ENCODE measurements around the gene ARHGEF3. TPM values are rescaled to one million over a fixed set of nuclear protein-coding genes. Genes with fewer than 3 reads are reported as not detected.

The ARHGEF3 gene
- total RNA-seq, 1 donor from 2014 or later, result 10.8 TPM

GRCh38 chr3:56796996-56797395, 4.8 kb downstream of the ARHGEF3 start:
- Mint-ChIP-seq H3K36me3 (ENCODE audit: unreplicated experiment) (no peaks in the 10 kb centered on the region), H3K27ac (ENCODE audit: unreplicated experiment) (no peak overlapping the region), H3K27me3 (ENCODE audit: unreplicated experiment) (peaks cover 1% of the 10 kb centered on the region), H3K9me3 (ENCODE audit: unreplicated experiment) (no peaks in the 10 kb centered on the region), H3K4me1 (ENCODE audit: low read depth, unreplicated experiment) (peaks cover 10% of the 10 kb centered on the region), H3K4me3 (ENCODE audit: unreplicated experiment) (no peak overlapping the region)
- DNase-seq, result no peak
- TF ChIP-seq, protein P1, sequence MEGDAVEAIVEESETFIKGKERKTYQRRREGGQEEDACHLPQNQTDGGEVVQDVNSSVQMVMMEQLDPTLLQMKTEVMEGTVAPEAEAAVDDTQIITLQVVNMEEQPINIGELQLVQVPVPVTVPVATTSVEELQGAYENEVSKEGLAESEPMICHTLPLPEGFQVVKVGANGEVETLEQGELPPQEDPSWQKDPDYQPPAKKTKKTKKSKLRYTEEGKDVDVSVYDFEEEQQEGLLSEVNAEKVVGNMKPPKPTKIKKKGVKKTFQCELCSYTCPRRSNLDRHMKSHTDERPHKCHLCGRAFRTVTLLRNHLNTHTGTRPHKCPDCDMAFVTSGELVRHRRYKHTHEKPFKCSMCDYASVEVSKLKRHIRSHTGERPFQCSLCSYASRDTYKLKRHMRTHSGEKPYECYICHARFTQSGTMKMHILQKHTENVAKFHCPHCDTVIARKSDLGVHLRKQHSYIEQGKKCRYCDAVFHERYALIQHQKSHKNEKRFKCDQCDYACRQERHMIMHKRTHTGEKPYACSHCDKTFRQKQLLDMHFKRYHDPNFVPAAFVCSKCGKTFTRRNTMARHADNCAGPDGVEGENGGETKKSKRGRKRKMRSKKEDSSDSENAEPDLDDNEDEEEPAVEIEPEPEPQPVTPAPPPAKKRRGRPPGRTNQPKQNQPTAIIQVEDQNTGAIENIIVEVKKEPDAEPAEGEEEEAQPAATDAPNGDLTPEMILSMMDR (IDR thresholded peaks at IDR 0.05; ENCODE audit: partially characterized antibody, unreplicated experiment), result no peak

GRCh38 chr3:56796202-56796601, 5.5 kb downstream of the ARHGEF3 start:
- DNase-seq, result no peak
- TF ChIP-seq, protein P1 (IDR thresholded peaks at IDR 0.05; ENCODE audit: partially characterized antibody, unreplicated experiment), result no peak
- H3K36me3 Mint-ChIP-seq (ENCODE audit: unreplicated experiment), result no peaks in the 10 kb centered on the region
- peaks cover 10% of the 10 kb centered on the region for H3K4me1 Mint-ChIP-seq (ENCODE audit: low read depth, unreplicated experiment)
- no peak overlapping the region for H3K4me3 Mint-ChIP-seq (ENCODE audit: unreplicated experiment)
- no peak overlapping the region for H3K27ac Mint-ChIP-seq (ENCODE audit: unreplicated experiment)
- H3K9me3 Mint-ChIP-seq (ENCODE audit: unreplicated experiment), result no peaks in the 10 kb centered on the region
- no peaks in the 10 kb centered on the region for H3K27me3 Mint-ChIP-seq (ENCODE audit: unreplicated experiment)

GRCh38 chr3:56795829-56796185, 5.9 kb downstream of the ARHGEF3 start:
- H3K4me1 Mint-ChIP-seq (ENCODE audit: low read depth, unreplicated experiment), result peaks cover 10% of the 10 kb centered on the region
- TF ChIP-seq, protein P1 (IDR thresholded peaks at IDR 0.05; ENCODE audit: partially characterized antibody, unreplicated experiment), result no peak
- no peak for DNase-seq
- no peak overlapping the region for H3K27ac Mint-ChIP-seq (ENCODE audit: unreplicated experiment)
- no peak overlapping the region for H3K4me3 Mint-ChIP-seq (ENCODE audit: unreplicated experiment)
- H3K36me3 Mint-ChIP-seq (ENCODE audit: unreplicated experiment), result no peaks in the 10 kb centered on the region
- H3K27me3 Mint-ChIP-seq (ENCODE audit: unreplicated experiment), result no peaks in the 10 kb centered on the region
- no peaks in the 10 kb centered on the region for H3K9me3 Mint-ChIP-seq (ENCODE audit: unreplicated experiment)

- TF ChIP-seq, protein P1 (IDR thresholded peaks at IDR 0.05; ENCODE audit: partially characterized antibody, unreplicated experiment), result no peak
- Mint-ChIP-seq H3K9me3 (ENCODE audit: unreplicated experiment) (no peaks in the 10 kb centered on the region), H3K27ac (ENCODE audit: unreplicated experiment) (no peak overlapping the region), H3K4me1 (ENCODE audit: low read depth, unreplicated experiment) (peaks cover 5% of the 10 kb centered on the region), H3K27me3 (ENCODE audit: unreplicated experiment) (no peaks in the 10 kb centered on the region), H3K36me3 (ENCODE audit: unreplicated experiment) (no peaks in the 10 kb centered on the region), H3K4me3 (ENCODE audit: unreplicated experiment) (no peak overlapping the region)
- DNase-seq, result no peak
Measured at GRCh38 chr3:56795097-56795828, 6.5 kb downstream of the ARHGEF3 start.

GRCh38 chr3:56792193-56792592, 9.6 kb downstream of the ARHGEF3 start:
- no peak for DNase-seq
- Mint-ChIP-seq H3K9me3 (ENCODE audit: unreplicated experiment) (no peaks in the 10 kb centered on the region), H3K4me3 (ENCODE audit: unreplicated experiment) (no peak overlapping the region), H3K36me3 (ENCODE audit: unreplicated experiment) (no peaks in the 10 kb centered on the region), H3K27ac (ENCODE audit: unreplicated experiment) (no peak overlapping the region), H3K27me3 (ENCODE audit: unreplicated experiment) (no peaks in the 10 kb centered on the region), H3K4me1 (ENCODE audit: low read depth, unreplicated experiment) (no peaks in the 10 kb centered on the region)
- TF ChIP-seq, protein P1 (IDR thresholded peaks at IDR 0.05; ENCODE audit: partially characterized antibody, unreplicated experiment), result no peak

Data from glutamatergic neuron (in vitro differentiated cells).